ENCODE data around the gene SLC17A5. TPM values are rescaled to one million over a fixed set of nuclear protein-coding genes. Genes with fewer than 3 reads are reported as not detected.
"Not testable (repeated sequence)": the region's sequence is repeated elsewhere in the genome, so short reads cannot be mapped to it uniquely, and the experiment has no call there.

The SLC17A5 gene
- total and polyA plus RNA-seq, 2 donors (not counting 3 experiments of a cell fraction or from before 2014, with no cell fraction given): 15.2 to 18.7 TPM

DNA sequence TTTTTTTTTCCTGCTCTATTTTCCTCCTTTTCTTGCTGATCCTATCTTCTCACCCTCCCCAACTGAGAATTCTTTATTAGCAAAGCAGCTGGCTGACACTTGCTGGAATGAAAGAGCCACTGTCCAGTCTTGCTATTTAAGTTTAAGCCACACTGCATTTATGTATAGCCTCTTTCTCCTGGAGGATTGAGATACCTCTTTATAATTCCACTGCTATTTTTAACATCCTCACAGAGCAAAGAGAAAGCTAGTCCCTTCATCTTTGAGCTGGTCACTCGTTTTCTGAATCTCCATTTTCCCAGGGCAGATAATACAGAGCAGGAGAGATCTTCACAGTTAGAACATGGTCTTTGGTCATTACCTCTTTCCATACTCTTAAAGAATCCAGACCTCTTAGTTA, 97.0 kb downstream of the SLC17A5 start:
- Histone ChIP-seq H3K36me3 (ENCODE audit: control insufficient read depth in 2 of 2, extremely low read depth in 1 of 2, insufficient read depth in 2 of 2, low read length in 2 of 2) (no peaks in the 10 kb centered on the region), H3K4me2 (ENCODE audit: insufficient read depth, low read length) (no peak overlapping the region), H3K9me3 (replicated peaks; ENCODE audit: control insufficient read depth, insufficient read depth, low read length) (no peaks in the 10 kb centered on the region), H4K20me1 (replicated peaks; ENCODE audit: control insufficient read depth, extremely low read depth, insufficient read depth, low read length) (no peaks in the 10 kb centered on the region), H3K4me1 (ENCODE audit: control insufficient read depth, extremely low read depth, insufficient read depth, low read length) (peaks cover 3% of the 10 kb centered on the region), H3K9me1 (replicated peaks; ENCODE audit: control insufficient read depth, extremely low read depth, insufficient read depth, low read length) (no peaks in the 10 kb centered on the region), H3K4me3 (replicated peaks in 1 of 3; ENCODE audit: insufficient read depth in 1 of 3, low read depth in 1 of 3, low read length in 3 of 3) (no peak overlapping the region), H3K27ac (ENCODE audit: insufficient read depth, low read depth, low read length) (no peak overlapping the region), H3K79me2 (ENCODE audit: control insufficient read depth, insufficient read depth, low read length) (no peaks in the 10 kb centered on the region), H3K9ac (replicated peaks; ENCODE audit: extremely low read depth, insufficient read depth, low read length) (no peak overlapping the region), H2AFZ (ENCODE audit: low read depth, low read length) (no peak overlapping the region), H3K27me3 (ENCODE audit: control insufficient read depth in 2 of 2, insufficient read depth in 2 of 2, low read length in 2 of 2) (no peaks in the 10 kb centered on the region)
- DNase-seq (ENCODE audit: low read depth, low spot score) (no peak), FAIRE-seq (no peak)
- TF ChIP-seq JUN (IDR thresholded peaks at IDR 0.05; ENCODE audit: borderline replicate concordance, insufficient read depth, insufficient read length, low read depth): no peak
- no peak for TF ChIP-seq EZH2 (IDR thresholded peaks at IDR 0.05; ENCODE audit: borderline replicate concordance, low read depth, low read length, severe bottlenecking)
- TF ChIP-seq FOS (IDR thresholded peaks at IDR 0.05; ENCODE audit: borderline replicate concordance, insufficient read depth, low read length): no peak
- TF ChIP-seq, protein P1, sequence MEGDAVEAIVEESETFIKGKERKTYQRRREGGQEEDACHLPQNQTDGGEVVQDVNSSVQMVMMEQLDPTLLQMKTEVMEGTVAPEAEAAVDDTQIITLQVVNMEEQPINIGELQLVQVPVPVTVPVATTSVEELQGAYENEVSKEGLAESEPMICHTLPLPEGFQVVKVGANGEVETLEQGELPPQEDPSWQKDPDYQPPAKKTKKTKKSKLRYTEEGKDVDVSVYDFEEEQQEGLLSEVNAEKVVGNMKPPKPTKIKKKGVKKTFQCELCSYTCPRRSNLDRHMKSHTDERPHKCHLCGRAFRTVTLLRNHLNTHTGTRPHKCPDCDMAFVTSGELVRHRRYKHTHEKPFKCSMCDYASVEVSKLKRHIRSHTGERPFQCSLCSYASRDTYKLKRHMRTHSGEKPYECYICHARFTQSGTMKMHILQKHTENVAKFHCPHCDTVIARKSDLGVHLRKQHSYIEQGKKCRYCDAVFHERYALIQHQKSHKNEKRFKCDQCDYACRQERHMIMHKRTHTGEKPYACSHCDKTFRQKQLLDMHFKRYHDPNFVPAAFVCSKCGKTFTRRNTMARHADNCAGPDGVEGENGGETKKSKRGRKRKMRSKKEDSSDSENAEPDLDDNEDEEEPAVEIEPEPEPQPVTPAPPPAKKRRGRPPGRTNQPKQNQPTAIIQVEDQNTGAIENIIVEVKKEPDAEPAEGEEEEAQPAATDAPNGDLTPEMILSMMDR (IDR thresholded peaks at IDR 0.05; ENCODE audit: extremely low read depth in 1 of 2, insufficient read depth in 1 of 2, low read depth in 1 of 2, low read length in 2 of 2): no peak
- TF ChIP-seq GATA2 (IDR thresholded peaks at IDR 0.05; ENCODE audit: insufficient read depth, insufficient read length, low read depth, low read length): no peak
- no peak for TF ChIP-seq MYC (IDR thresholded peaks at IDR 0.05; ENCODE audit: low read depth, low read length)
- TF ChIP-seq, protein P2, sequence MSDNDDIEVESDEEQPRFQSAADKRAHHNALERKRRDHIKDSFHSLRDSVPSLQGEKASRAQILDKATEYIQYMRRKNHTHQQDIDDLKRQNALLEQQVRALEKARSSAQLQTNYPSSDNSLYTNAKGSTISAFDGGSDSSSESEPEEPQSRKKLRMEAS (IDR thresholded peaks at IDR 0.05; ENCODE audit: insufficient read depth, insufficient read length): no peak
- TF ChIP-seq POLR2A (IDR thresholded peaks at IDR 0.05; ENCODE audit: low read depth, low read length): no peak
- no peak for TF ChIP-seq POLR2AphosphoS5 (IDR thresholded peaks at IDR 0.05; ENCODE audit: insufficient read depth, low read depth, low read length)
- ChIA-PET CTCF (interaction anchor here (1.1 to 2.5 kb wide), 3 partner anchors 8 to 21 kb away, joined by 3 to 11 read pairs (median 4); no protein-coding TSS in a partner anchor), POLR2A (no interaction called here)
- intact Hi-C loops (cut with micrococcal nuclease): no loop called here
- dilution Hi-C loops (cut with MboI; ENCODE audit: extremely low pct_ligation_motif_present, low sequenced_read_pairs): no loop called here
- BruUV-seq (replicated peaks): no TSS peak

DNA sequence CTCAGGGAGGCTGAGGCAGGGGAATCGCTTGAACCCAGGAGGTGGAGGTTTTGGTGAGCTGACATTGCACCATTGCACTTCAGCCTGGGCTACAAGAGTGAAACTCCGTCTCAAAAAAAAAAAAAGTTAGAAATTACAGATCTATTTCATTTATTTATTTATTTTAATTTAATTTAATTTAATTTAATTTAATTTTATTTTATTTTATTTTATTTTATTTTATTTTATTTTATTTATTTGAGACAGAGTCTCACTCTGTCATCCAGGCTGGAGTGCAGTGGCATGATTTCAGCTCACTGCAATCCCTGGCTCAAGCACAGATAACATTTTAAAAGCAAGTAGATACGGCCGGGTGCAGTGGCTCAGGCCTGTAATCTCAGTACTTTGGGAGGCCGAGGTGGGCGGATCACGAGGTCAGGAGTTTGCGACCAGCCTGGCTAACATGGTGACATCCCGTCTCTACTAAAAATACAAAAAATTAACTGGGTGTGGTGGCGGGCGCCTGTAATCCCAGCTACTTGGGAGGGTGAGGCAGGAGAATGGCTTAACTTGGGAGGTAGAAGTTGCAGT, 98.3 kb downstream of the SLC17A5 start:
- H3K4me2 ChIP-seq (ENCODE audit: insufficient read depth, low read length); H3K79me2 ChIP-seq (ENCODE audit: control insufficient read depth, insufficient read depth, low read length); H3K4me3 ChIP-seq (replicated peaks in 1 of 3; ENCODE audit: insufficient read depth in 1 of 3, low read depth in 1 of 3, low read length in 3 of 3); dilution Hi-C loops (cut with MboI; ENCODE audit: extremely low pct_ligation_motif_present, low sequenced_read_pairs); H4K20me1 ChIP-seq (replicated peaks; ENCODE audit: control insufficient read depth, extremely low read depth, insufficient read depth, low read length); H3K27me3 ChIP-seq (ENCODE audit: control insufficient read depth in 2 of 2, insufficient read depth in 2 of 2, low read length in 2 of 2); H2AFZ ChIP-seq (ENCODE audit: low read depth, low read length); H3K9me1 ChIP-seq (replicated peaks; ENCODE audit: control insufficient read depth, extremely low read depth, insufficient read depth, low read length); intact Hi-C loops (cut with micrococcal nuclease); FAIRE-seq; H3K9ac ChIP-seq (replicated peaks; ENCODE audit: extremely low read depth, insufficient read depth, low read length); H3K27ac ChIP-seq (ENCODE audit: insufficient read depth, low read depth, low read length); H3K9me3 ChIP-seq (replicated peaks; ENCODE audit: control insufficient read depth, insufficient read depth, low read length); DNase-seq (ENCODE audit: low read depth, low spot score); H3K4me1 ChIP-seq (ENCODE audit: control insufficient read depth, extremely low read depth, insufficient read depth, low read length); H3K36me3 ChIP-seq (ENCODE audit: control insufficient read depth in 2 of 2, extremely low read depth in 1 of 2, insufficient read depth in 2 of 2, low read length in 2 of 2); POLR2A ChIA-PET; BruUV-seq (replicated peaks): not testable (repeated sequence)
- CTCF ChIA-PET: interaction anchor here (0.7 to 1.3 kb wide), 2 partner anchors 18 to 115 kb away, joined by 3 to 4 read pairs; no protein-coding TSS in a partner anchor

DNA sequence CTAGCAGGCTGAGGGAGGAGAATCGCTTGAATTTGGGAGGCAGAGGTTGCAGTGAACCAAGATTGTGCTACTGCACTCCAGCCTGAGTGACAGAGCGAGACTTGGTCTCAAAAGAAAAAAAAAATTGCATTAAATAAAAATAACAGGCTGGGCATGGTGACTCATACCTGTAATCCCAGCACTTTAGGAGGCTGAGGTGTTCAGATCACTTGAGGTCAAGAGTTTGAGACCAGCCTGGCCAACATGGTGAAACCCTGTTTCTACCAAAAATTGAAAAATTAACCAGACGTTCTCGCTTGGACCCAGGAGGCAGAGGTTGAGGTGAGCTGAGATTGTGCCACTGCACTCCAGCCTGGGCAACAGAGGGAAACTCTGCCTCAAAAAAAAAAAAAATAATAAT, 102.7 kb downstream of the SLC17A5 start:
- H3K27ac ChIP-seq (ENCODE audit: insufficient read depth, low read depth, low read length); H3K9me3 ChIP-seq (replicated peaks; ENCODE audit: control insufficient read depth, insufficient read depth, low read length); H3K27me3 ChIP-seq (ENCODE audit: control insufficient read depth in 2 of 2, insufficient read depth in 2 of 2, low read length in 2 of 2); H3K9me1 ChIP-seq (replicated peaks; ENCODE audit: control insufficient read depth, extremely low read depth, insufficient read depth, low read length); H3K9ac ChIP-seq (replicated peaks; ENCODE audit: extremely low read depth, insufficient read depth, low read length); BruUV-seq (replicated peaks); POLR2A ChIA-PET; intact Hi-C loops (cut with micrococcal nuclease); H3K36me3 ChIP-seq (ENCODE audit: control insufficient read depth in 2 of 2, extremely low read depth in 1 of 2, insufficient read depth in 2 of 2, low read length in 2 of 2); H3K4me3 ChIP-seq (replicated peaks in 1 of 3; ENCODE audit: insufficient read depth in 1 of 3, low read depth in 1 of 3, low read length in 3 of 3); H3K79me2 ChIP-seq (ENCODE audit: control insufficient read depth, insufficient read depth, low read length); DNase-seq (ENCODE audit: low read depth, low spot score); H3K4me2 ChIP-seq (ENCODE audit: insufficient read depth, low read length); dilution Hi-C loops (cut with MboI; ENCODE audit: extremely low pct_ligation_motif_present, low sequenced_read_pairs); H4K20me1 ChIP-seq (replicated peaks; ENCODE audit: control insufficient read depth, extremely low read depth, insufficient read depth, low read length); FAIRE-seq; H3K4me1 ChIP-seq (ENCODE audit: control insufficient read depth, extremely low read depth, insufficient read depth, low read length); H2AFZ ChIP-seq (ENCODE audit: low read depth, low read length); CTCF ChIA-PET: not testable (repeated sequence)
